Ascending aorta (tissue), 2 donors: ENCODE measurements around the gene TNIK. TPM values are rescaled to one million over a fixed set of nuclear protein-coding genes. Genes with fewer than 3 reads are reported as not detected.

Source experiments
- DNase-seq, 2 donors: peaks; one replicate each; pipeline ENCODE4 v3.0.0-alpha.2; 2019; ENCODE audit warnings: low spot score in 2 of 2
- H3K27ac ChIP-seq, 2 donors: fragments of 200-600 bp; sonication (generic); one replicate each; pipeline ENCODE4 v1.5.1; 2016 to 2017; ENCODE audit warnings: mild to moderate bottlenecking in 1 of 2
- H3K27me3 ChIP-seq: fragments of 200-600 bp; sonication (generic); one replicate; pipeline ENCODE4 v1.5.1; 2017
- H3K36me3 ChIP-seq, 2 donors: fragments of 200-600 bp; sonication (generic); one replicate each; pipeline ENCODE4 v1.5.1; 2016
- H3K4me1 ChIP-seq, 2 donors: fragments of 200-600 bp; sonication (generic); one replicate each; pipeline ENCODE4 v1.5.1; 2016 to 2017; ENCODE audit warnings: mild to moderate bottlenecking in 1 of 2
- H3K4me3 ChIP-seq, 2 donors: fragments of 200-600 bp; sonication (generic); one replicate each; pipeline ENCODE4 v1.5.1; 2016 to 2017; ENCODE audit warnings: mild to moderate bottlenecking in 1 of 2
- H3K9me3 ChIP-seq, 2 donors: fragments of 200-600 bp; sonication (generic); one replicate each; pipeline ENCODE4 v1.5.1; 2016
- CTCF ChIP-seq, 3 experiments: fragments of 200-600 bp in 2 of 3; fragments of 450-650 bp in 1 of 3; sonication (generic) in 2 of 3; IDR thresholded peaks; one replicate each; pipeline ENCODE4 v1.5.1; 2016 to 2019; ENCODE audit warnings: antibody characterized with exemption in 3 of 3, mild to moderate bottlenecking in 1 of 3, moderate library complexity in 1 of 3
- intact Hi-C: fragments of 100-400 bp; cut with DNase I; formaldehyde crosslinking; loops from one replicate; pipeline ENCODE4 v1.15.1; 2023
- total RNA-seq: library from RNA; depleted of rRNA; stranded (reverse); fragments of >200 nt; gene quantifications from one replicate; pipeline ENCODE4 v1.1.0, GENCODE V29; 2016

Gene TNIK
- total RNA-seq, 1 donor from 2014 or later = 0.75 TPM

GRCh38 chr3:171172070-171172469, 288.1 kb downstream of the TNIK start:
- Histone ChIP-seq H3K4me3 (no peak overlapping the region), H3K27me3 (no peaks in the 10 kb centered on the region), H3K36me3 (no peaks in the 10 kb centered on the region), H3K9me3 (no peaks in the 10 kb centered on the region), H3K27ac (no peak overlapping the region), H3K4me1 (peaks cover 0 to 6% of the 10 kb centered on the region in 2 donors)
- no peak for TF ChIP-seq CTCF (IDR thresholded peaks at IDR 0.05)
- intact Hi-C loops = no loop called here
- no peak for DNase-seq

- Histone ChIP-seq H3K27ac (no peak overlapping the region), H3K4me1 (no peaks in the 10 kb centered on the region), H3K36me3 (no peaks in the 10 kb centered on the region), H3K9me3 (no peaks in the 10 kb centered on the region), H3K4me3 (no peak overlapping the region), H3K27me3 (no peaks in the 10 kb centered on the region)
- no peak for TF ChIP-seq CTCF (IDR thresholded peaks at IDR 0.05)
- intact Hi-C loops = no loop called here
- DNase-seq = no peak
These were observed 290.3 kb downstream of the TNIK start for GRCh38 chr3:171169866-171170265.

- no peak for TF ChIP-seq CTCF (IDR thresholded peaks at IDR 0.05)
- intact Hi-C loops = no loop called here
- no peak overlapping the region for H3K27ac ChIP-seq
These were observed 290.8 kb downstream of the TNIK start for GRCh38 chr3:171169443-171169842.

GRCh38 chr3:171168551-171168950, 291.7 kb downstream of the TNIK start:
- no peak overlapping the region for H3K27ac ChIP-seq
- H3K27me3 ChIP-seq = no peaks in the 10 kb centered on the region
- H3K9me3 ChIP-seq = no peaks in the 10 kb centered on the region
- TF ChIP-seq CTCF (IDR thresholded peaks at IDR 0.05) = no peak
- no peak for DNase-seq
- no peaks in the 10 kb centered on the region for H3K4me1 ChIP-seq
- no peak overlapping the region for H3K4me3 ChIP-seq
- intact Hi-C loops = no loop called here
- H3K36me3 ChIP-seq = peaks cover 0 to 5% of the 10 kb centered on the region in 2 donors

More at GRCh38 chr3:171169443-171169842, 290.8 kb downstream of the TNIK start:
- no peaks in the 10 kb centered on the region for H3K4me1 ChIP-seq
- no peaks in the 10 kb centered on the region for H3K27me3 ChIP-seq
- H3K4me3 ChIP-seq = no peak overlapping the region
- DNase-seq = no peak
- H3K9me3 ChIP-seq = no peaks in the 10 kb centered on the region
- H3K36me3 ChIP-seq = no peaks in the 10 kb centered on the region

- DNase-seq = no peak
- H3K27me3 ChIP-seq = no peaks in the 10 kb centered on the region
- no peak overlapping the region for H3K4me3 ChIP-seq
- TF ChIP-seq CTCF (IDR thresholded peaks at IDR 0.05) = no peak
- intact Hi-C loops = no loop called here
- no peak overlapping the region for H3K27ac ChIP-seq
- peaks cover 0 to 3% of the 10 kb centered on the region in 2 donors for H3K9me3 ChIP-seq
- no peaks in the 10 kb centered on the region for H3K4me1 ChIP-seq
- peaks cover 0 to 5% of the 10 kb centered on the region in 2 donors for H3K36me3 ChIP-seq
These were observed 292.1 kb downstream of the TNIK start for GRCh38 chr3:171168086-171168485.

- Histone ChIP-seq H3K9me3 (peaks cover 3 to 8% of the 10 kb centered on the region in 2 donors), H3K27me3 (no peaks in the 10 kb centered on the region), H3K27ac (no peak overlapping the region), H3K36me3 (peaks cover 0 to 5% of the 10 kb centered on the region in 2 donors), H3K4me3 (no peak overlapping the region), H3K4me1 (no peaks in the 10 kb centered on the region)
- DNase-seq = no peak
- intact Hi-C loops = no loop called here
- TF ChIP-seq CTCF (IDR thresholded peaks at IDR 0.05) = no peak
These were observed 294.2 kb downstream of the TNIK start for GRCh38 chr3:171165983-171166382.
